ENCODE data around the gene IFI44L. TPM values are rescaled to one million over a fixed set of nuclear protein-coding genes. Genes with fewer than 3 reads are reported as not detected.

Gene IFI44L
- total RNA-seq, 2 experiments from 2014 or later: 79.2 to 79.7 TPM

- no peaks in the 10 kb centered on the region for H3K27me3 Mint-ChIP-seq (ENCODE audit: low read depth)
- no peak for DNase-seq
- CTCF ChIA-PET: interaction anchor here (0.8 to 2.2 kb wide), 2 partner anchors 27 to 30 kb away, joined by 4 to 8 read pairs; partner anchors contain the start of gene IFI44L
- no peak overlapping the region for H3K27ac Mint-ChIP-seq
- intact Hi-C loops (cut with micrococcal nuclease): loop anchor here (5.0 kb wide), 1 partner anchor 670 kb away; the partner anchor contains the start of gene FUBP1
- H3K4me1 Mint-ChIP-seq (ENCODE audit: low read depth): peaks cover 48% of the 10 kb centered on the region
- H3K4me3 Mint-ChIP-seq: no peak overlapping the region
- H3K9me3 Mint-ChIP-seq: peaks cover 29% of the 10 kb centered on the region
- peaks cover 39% of the 10 kb centered on the region for H3K36me3 Mint-ChIP-seq (ENCODE audit: low read depth)
Measured at GRCh38 chr1:78647238-78647637, 27.0 kb downstream of the IFI44L start.

- H3K4me1 Mint-ChIP-seq (ENCODE audit: low read depth): peaks cover 50% of the 10 kb centered on the region
- no peaks in the 10 kb centered on the region for H3K27me3 Mint-ChIP-seq (ENCODE audit: low read depth)
- peak within 1 kb of the TSS; percentile 87 for H3K4me3 Mint-ChIP-seq
- peak; percentile 87 for DNase-seq
- intact Hi-C loops (cut with micrococcal nuclease): loop anchor here (1.0 to 5.0 kb wide), 3 partner anchors 29 to 672 kb away; partner anchors contain the start of genes DNAJB4, FUBP1 and IFI44L
- peaks cover 26% of the 10 kb centered on the region for H3K36me3 Mint-ChIP-seq (ENCODE audit: low read depth)
- peak within 1 kb of the TSS; percentile 74 for H3K27ac Mint-ChIP-seq
- peaks cover 21% of the 10 kb centered on the region for H3K9me3 Mint-ChIP-seq
- CTCF ChIA-PET: interaction anchor here (0.6 to 1.3 kb wide), 7 partner anchors 12 to 566 kb away, joined by 3 to 7 read pairs (median 4); no protein-coding TSS in a partner anchor
Measured at GRCh38 chr1:78649628-78650027, 29.4 kb downstream of the IFI44L start, which contains the start of gene IFI44. IFI44 (plus strand) TSS chr1:78649831; CDS start chr1:78650196, 365 bp downstream.

GRCh38 chr1:78650114-78650660 lies 29.9 kb downstream of the IFI44L start:
- CTCF ChIA-PET: interaction anchor here (0.6 to 1.3 kb wide), 7 partner anchors 12 to 567 kb away, joined by 3 to 7 read pairs (median 4); no protein-coding TSS in a partner anchor
- H3K4me1 Mint-ChIP-seq (ENCODE audit: low read depth): peaks cover 45% of the 10 kb centered on the region
- no peak for DNase-seq

GRCh38 chr1:78651241-78651640 lies 31.0 kb downstream of the IFI44L start:
- H3K4me3 Mint-ChIP-seq: peak overlapping the region; percentile 87
- H3K27ac Mint-ChIP-seq: peak overlapping the region; percentile 74
- intact Hi-C loops (cut with micrococcal nuclease): loop anchor here (1.0 to 2.0 kb wide), 2 partner anchors 25 to 646 kb away; partner anchors contain the start of gene DNAJB4
- H3K27me3 Mint-ChIP-seq (ENCODE audit: low read depth): no peaks in the 10 kb centered on the region
- DNase-seq: peak; percentile 35
- H3K4me1 Mint-ChIP-seq (ENCODE audit: low read depth): peaks cover 37% of the 10 kb centered on the region
- peaks cover 21% of the 10 kb centered on the region for H3K9me3 Mint-ChIP-seq
- H3K36me3 Mint-ChIP-seq (ENCODE audit: low read depth): peaks cover 32% of the 10 kb centered on the region
- CTCF ChIA-PET: interaction anchor here (0.8 to 1.6 kb wide), 2 partner anchors 25 to 34 kb away, joined by 4 to 6 read pairs; no protein-coding TSS in a partner anchor

More at GRCh38 chr1:78650114-78650660, 29.9 kb downstream of the IFI44L start:
- peak overlapping the region; percentile 87 for H3K4me3 Mint-ChIP-seq
- intact Hi-C loops (cut with micrococcal nuclease): loop anchor here (2.0 kb wide), 1 partner anchor 645 kb away; the partner anchor contains the start of gene DNAJB4
- peaks cover 21% of the 10 kb centered on the region for H3K9me3 Mint-ChIP-seq
- H3K27ac Mint-ChIP-seq: peak overlapping the region; percentile 74
- H3K27me3 Mint-ChIP-seq (ENCODE audit: low read depth): no peaks in the 10 kb centered on the region
- peaks cover 26% of the 10 kb centered on the region for H3K36me3 Mint-ChIP-seq (ENCODE audit: low read depth)

GRCh38 chr1:78652019-78652560 lies 31.8 kb downstream of the IFI44L start:
- DNase-seq: no peak
- Mint-ChIP-seq H3K27ac (no peak overlapping the region), H3K4me1 (ENCODE audit: low read depth) (peaks cover 29% of the 10 kb centered on the region), H3K9me3 (peaks cover 16% of the 10 kb centered on the region), H3K27me3 (ENCODE audit: low read depth) (no peaks in the 10 kb centered on the region), H3K36me3 (ENCODE audit: low read depth) (peaks cover 34% of the 10 kb centered on the region), H3K4me3 (peak overlapping the region; percentile 87)
- intact Hi-C loops (cut with micrococcal nuclease): no loop called here
- CTCF ChIA-PET: interaction anchor here (1.6 kb wide), 1 partner anchor 34 kb away, joined by 6 read pairs; no protein-coding TSS in a partner anchor

- CTCF ChIA-PET: no interaction called here
Measured at GRCh38 chr1:78658901-78659300, 38.7 kb downstream of the IFI44L start.

GRCh38 chr1:78663923-78664322 lies 43.7 kb downstream of the IFI44L start:
- H3K4me1 Mint-ChIP-seq (ENCODE audit: low read depth): no peaks in the 10 kb centered on the region
- H3K27ac Mint-ChIP-seq: no peak overlapping the region
- H3K9me3 Mint-ChIP-seq: no peaks in the 10 kb centered on the region
- intact Hi-C loops (cut with micrococcal nuclease): no loop called here
- H3K4me3 Mint-ChIP-seq: no peak overlapping the region
- H3K36me3 Mint-ChIP-seq (ENCODE audit: low read depth): peaks cover 27% of the 10 kb centered on the region
- no peak for DNase-seq
- no peaks in the 10 kb centered on the region for H3K27me3 Mint-ChIP-seq (ENCODE audit: low read depth)
- CTCF ChIA-PET: interaction anchor here (1.0 kb wide), 1 partner anchor 46 kb away, joined by 3 read pairs; no protein-coding TSS in a partner anchor

More at GRCh38 chr1:78658901-78659300, 38.7 kb downstream of the IFI44L start:
- Mint-ChIP-seq H3K9me3 (no peaks in the 10 kb centered on the region), H3K27me3 (ENCODE audit: low read depth) (no peaks in the 10 kb centered on the region), H3K36me3 (ENCODE audit: low read depth) (peaks cover 41% of the 10 kb centered on the region), H3K4me3 (no peak overlapping the region), H3K27ac (no peak overlapping the region), H3K4me1 (ENCODE audit: low read depth) (peaks cover 4% of the 10 kb centered on the region)
- DNase-seq: no peak
- intact Hi-C loops (cut with micrococcal nuclease): no loop called here

GRCh38 chr1:78664763-78665162 lies 44.5 kb downstream of the IFI44L start:
- CTCF ChIA-PET: interaction anchor here (1.0 kb wide), 1 partner anchor 47 kb away, joined by 3 read pairs; no protein-coding TSS in a partner anchor
- Mint-ChIP-seq H3K9me3 (no peaks in the 10 kb centered on the region), H3K36me3 (ENCODE audit: low read depth) (peaks cover 21% of the 10 kb centered on the region), H3K4me1 (ENCODE audit: low read depth) (no peaks in the 10 kb centered on the region), H3K4me3 (no peak overlapping the region), H3K27ac (no peak overlapping the region), H3K27me3 (ENCODE audit: low read depth) (no peaks in the 10 kb centered on the region)
- intact Hi-C loops (cut with micrococcal nuclease): no loop called here
- no peak for DNase-seq

GRCh38 chr1:78665809-78666208 lies 45.6 kb downstream of the IFI44L start:
- CTCF ChIA-PET: interaction anchor here (1.2 to 2.1 kb wide), 4 partner anchors 10 to 49 kb away, joined by 4 to 7 read pairs (median 6); partner anchors contain the start of gene IFI44L
- H3K27ac Mint-ChIP-seq: no peak overlapping the region
- no peaks in the 10 kb centered on the region for H3K27me3 Mint-ChIP-seq (ENCODE audit: low read depth)
- DNase-seq: no peak
- no peak overlapping the region for H3K4me3 Mint-ChIP-seq
- H3K4me1 Mint-ChIP-seq (ENCODE audit: low read depth): peaks cover under 1% of the 10 kb centered on the region
- peaks cover 17% of the 10 kb centered on the region for H3K36me3 Mint-ChIP-seq (ENCODE audit: low read depth)
- H3K9me3 Mint-ChIP-seq: no peaks in the 10 kb centered on the region
- intact Hi-C loops (cut with micrococcal nuclease): no loop called here

GRCh38 chr1:78667939-78668338 lies 47.7 kb downstream of the IFI44L start:
- CTCF ChIA-PET: interaction anchor here (1.4 kb wide), 1 partner anchor 537 kb away, joined by 3 read pairs; no protein-coding TSS in a partner anchor
- Mint-ChIP-seq H3K27me3 (ENCODE audit: low read depth) (no peaks in the 10 kb centered on the region), H3K4me1 (ENCODE audit: low read depth) (peaks cover 11% of the 10 kb centered on the region), H3K9me3 (no peaks in the 10 kb centered on the region), H3K36me3 (ENCODE audit: low read depth) (peaks cover 6% of the 10 kb centered on the region), H3K27ac (no peak overlapping the region), H3K4me3 (no peak overlapping the region)
- intact Hi-C loops (cut with micrococcal nuclease): no loop called here
- DNase-seq: no peak

GRCh38 chr1:78668427-78668826 lies 48.2 kb downstream of the IFI44L start:
- DNase-seq: no peak

GRCh38 chr1:78672428-78672827 lies 52.2 kb downstream of the IFI44L start:
- intact Hi-C loops (cut with micrococcal nuclease): no loop called here
- H3K4me1 Mint-ChIP-seq (ENCODE audit: low read depth): peaks cover 11% of the 10 kb centered on the region
- no peaks in the 10 kb centered on the region for H3K9me3 Mint-ChIP-seq
- H3K4me3 Mint-ChIP-seq: no peak overlapping the region
- CTCF ChIA-PET: interaction anchor here (1.1 to 7.8 kb wide), 6 partner anchors 23 to 541 kb away, joined by 3 to 88 read pairs (median 5); partner anchors contain the start of genes IFI44 and IFI44L
- H3K36me3 Mint-ChIP-seq (ENCODE audit: low read depth): no peaks in the 10 kb centered on the region
- no peaks in the 10 kb centered on the region for H3K27me3 Mint-ChIP-seq (ENCODE audit: low read depth)
- no peak for DNase-seq
- H3K27ac Mint-ChIP-seq: no peak overlapping the region

More at GRCh38 chr1:78668427-78668826, 48.2 kb downstream of the IFI44L start:
- Mint-ChIP-seq H3K4me3 (no peak overlapping the region), H3K36me3 (ENCODE audit: low read depth) (peaks cover under 1% of the 10 kb centered on the region), H3K4me1 (ENCODE audit: low read depth) (peaks cover 11% of the 10 kb centered on the region), H3K27me3 (ENCODE audit: low read depth) (no peaks in the 10 kb centered on the region), H3K9me3 (no peaks in the 10 kb centered on the region), H3K27ac (no peak overlapping the region)
- CTCF ChIA-PET: interaction anchor here (1.4 to 1.8 kb wide), 2 partner anchors 51 to 538 kb away, joined by 3 to 9 read pairs; no protein-coding TSS in a partner anchor
- intact Hi-C loops (cut with micrococcal nuclease): no loop called here

Measured in activated naive CD4-positive, alpha-beta T cell treated with anti-CD3 and anti-CD28 coated beads for 36 hours (primary cell).